IPS-18c (cell line): ENCODE results near the gene ZFAND3.
A peak's percentile ranks its signal among the peaks of the same experiment; 100 is the strongest.

Experiments
- H3K4me3 ChIP-seq: 2 replicates; pipeline ENCODE4 v1.7.0; 2013; ENCODE audit warnings: low read depth, mild to moderate bottlenecking, low read length, moderate library complexity; ENCODE audit not compliant: insufficient read depth
- H3K9me3 ChIP-seq: one replicate; pipeline ENCODE4 v1.6.1; 2013; ENCODE audit warnings: mild to moderate bottlenecking, low read length, moderate library complexity; ENCODE audit not compliant: control insufficient read depth, insufficient read depth

ZFAND3 gene

GRCh38 chr6:37819177-37819801 lies at the start of gene ZFAND3:
Gene ZFAND3, plus strand, starts transcription at chr6:37819727. Its CDS starts 219 bp downstream, at chr6:37819946.
- Histone ChIP-seq H3K4me3 (peak within 1 kb of the TSS; percentile 94), H3K9me3 (no peaks in the 10 kb centered on the region)

GRCh38 chr6:37774028-37774680 lies 45.4 kb upstream of the ZFAND3 start:
- Histone ChIP-seq H3K9me3 (no peaks in the 10 kb centered on the region), H3K4me3 (no peak overlapping the region)

- H3K9me3 ChIP-seq = no peaks in the 10 kb centered on the region
- no peak overlapping the region for H3K4me3 ChIP-seq
Observed at GRCh38 chr6:37776566-37776965, 43.0 kb upstream of the ZFAND3 start.

GRCh38 chr6:37777272-37777834 lies 42.2 kb upstream of the ZFAND3 start:
- Histone ChIP-seq H3K9me3 (no peaks in the 10 kb centered on the region), H3K4me3 (no peak overlapping the region; the same call in none of the 2 replicates)

- H3K4me3 ChIP-seq = no peak overlapping the region
- no peaks in the 10 kb centered on the region for H3K9me3 ChIP-seq
Observed at GRCh38 chr6:37779111-37779800, 40.3 kb upstream of the ZFAND3 start.

GRCh38 chr6:37779902-37780628 lies 39.5 kb upstream of the ZFAND3 start:
- Histone ChIP-seq H3K9me3 (no peaks in the 10 kb centered on the region), H3K4me3 (no peak overlapping the region)

GRCh38 chr6:37781788-37782187 lies 37.7 kb upstream of the ZFAND3 start:
- H3K9me3 ChIP-seq = peaks cover 2% of the 10 kb centered on the region
- no peak overlapping the region for H3K4me3 ChIP-seq

- Histone ChIP-seq H3K4me3 (peak overlapping the region; percentile 49), H3K9me3 (peaks cover 2% of the 10 kb centered on the region)
Observed at GRCh38 chr6:37783025-37783855, 36.3 kb upstream of the ZFAND3 start.

GRCh38 chr6:37783856-37784584 lies 35.5 kb upstream of the ZFAND3 start:
- H3K4me3 ChIP-seq = peak overlapping the region; percentile 49

GRCh38 chr6:37784585-37784967 lies 35.0 kb upstream of the ZFAND3 start:
- H3K9me3 ChIP-seq = peaks cover 2% of the 10 kb centered on the region
- H3K4me3 ChIP-seq = peak overlapping the region; percentile 49

More at GRCh38 chr6:37783856-37784584, 35.5 kb upstream of the ZFAND3 start:
- peaks cover 2% of the 10 kb centered on the region for H3K9me3 ChIP-seq

- Histone ChIP-seq H3K9me3 (peaks cover 2% of the 10 kb centered on the region), H3K4me3 (no peak overlapping the region)
Observed at GRCh38 chr6:37785002-37785662, 34.4 kb upstream of the ZFAND3 start.

GRCh38 chr6:37785663-37786270 lies 33.8 kb upstream of the ZFAND3 start:
- Histone ChIP-seq H3K4me3 (no peak overlapping the region), H3K9me3 (peaks cover 2% of the 10 kb centered on the region)

- H3K9me3 ChIP-seq = peaks cover 2% of the 10 kb centered on the region
- H3K4me3 ChIP-seq = no peak overlapping the region
Observed at GRCh38 chr6:37787216-37787615, 32.3 kb upstream of the ZFAND3 start.

- no peak overlapping the region for H3K4me3 ChIP-seq
- peaks cover 2% of the 10 kb centered on the region for H3K9me3 ChIP-seq
Observed at GRCh38 chr6:37788259-37788658, 31.3 kb upstream of the ZFAND3 start.
